Stimulated activated CD4-positive, alpha-beta T cell treated with anti-CD3 and anti-CD28 coated beads, Interleukin-12 subunit alpha, Interleukin-12 subunit beta, amount 100 ng/mL, for 48 hours (primary cell): ENCODE data around the gene GPR50.

Source experiments
- DNase-seq, 3 donors: peaks; one replicate each; pipeline ENCODE4 v3.0.0-alpha.2; 2020; ENCODE audit warnings: low read depth in 2 of 3, low spot score in 1 of 3

The GPR50 gene

DNA sequence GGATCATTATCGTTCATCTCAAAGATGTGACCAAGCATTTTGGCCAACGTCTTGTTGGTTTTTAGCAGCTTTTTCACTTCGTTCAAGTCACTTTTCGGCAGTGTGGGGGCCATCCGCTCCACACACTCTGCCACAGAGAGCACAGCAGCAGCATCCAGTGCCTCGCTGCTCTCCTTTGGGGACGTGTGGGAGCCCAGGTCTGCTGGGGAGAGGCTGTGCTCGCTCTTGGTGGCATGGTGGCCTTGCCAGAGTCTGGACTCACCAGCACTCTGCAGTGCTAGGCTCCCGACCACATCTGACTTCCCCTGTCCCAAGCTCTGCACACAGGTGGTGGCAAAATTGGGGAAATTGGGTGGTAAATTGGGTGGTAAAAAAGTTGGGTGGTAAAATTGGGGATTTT lies 50.6 kb downstream of the GPR50 start:
- no peak for DNase-seq

GRCh38 chrX:151227627-151228026 lies 51.2 kb downstream of the GPR50 start:
- no peak for DNase-seq

DNA sequence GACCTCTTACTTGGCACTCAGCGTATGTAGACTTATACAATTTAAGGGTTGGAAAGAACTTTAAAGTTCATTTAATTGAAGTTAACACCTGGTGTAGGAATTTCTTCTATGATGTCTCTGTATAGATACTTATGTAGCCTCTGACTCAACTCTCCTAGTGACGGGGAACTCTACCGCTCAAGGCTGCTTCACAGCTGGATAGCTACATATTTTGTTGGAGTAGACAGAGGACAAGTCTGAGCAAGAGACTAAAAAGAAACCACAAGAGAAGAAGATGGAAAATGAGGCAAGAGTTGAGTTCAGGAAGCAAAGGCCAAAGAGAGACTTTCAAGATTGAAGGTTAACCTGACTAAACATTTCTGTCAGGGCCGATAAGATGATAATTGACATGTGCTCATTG lies 52.6 kb downstream of the GPR50 start:
- no peak for DNase-seq
